Islet of Langerhans (tissue), 1 donor: Measurements from ENCODE around the gene PURA.
"Not testable (repeated sequence)": the region's sequence is repeated elsewhere in the genome, so short reads cannot be mapped to it uniquely, and the experiment has no call there.

Experiments
- FAIRE-seq: peaks from one replicate; lab custom pipeline; 2011; peaks lifted over from hg19 to GRCh38; lab: Jason Lieb, UNC

Gene PURA

DNA sequence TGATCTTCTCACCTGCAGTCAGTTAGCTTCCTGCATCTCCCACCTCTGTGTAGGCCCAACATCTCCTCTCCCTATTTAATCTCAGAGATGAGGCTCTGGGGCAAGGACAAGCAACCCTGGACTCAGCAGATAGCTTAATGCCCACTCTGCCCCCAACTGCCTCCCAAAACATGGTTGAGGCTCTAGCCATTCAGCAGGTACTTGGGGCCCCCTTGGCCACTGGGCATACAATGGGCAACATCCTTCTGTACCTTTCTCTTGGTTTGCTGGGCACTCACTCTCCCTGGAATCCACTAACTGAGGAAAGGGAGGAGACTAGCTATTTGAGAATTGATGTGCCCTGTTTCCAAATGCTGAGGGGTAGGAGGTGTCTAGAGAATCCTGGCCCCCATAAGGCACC lies 21.2 kb downstream of the PURA start:
- FAIRE-seq, result no peak

GRCh38 chr5:140136624-140137023 lies 22.7 kb downstream of the PURA start:
- FAIRE-seq, result no peak

DNA sequence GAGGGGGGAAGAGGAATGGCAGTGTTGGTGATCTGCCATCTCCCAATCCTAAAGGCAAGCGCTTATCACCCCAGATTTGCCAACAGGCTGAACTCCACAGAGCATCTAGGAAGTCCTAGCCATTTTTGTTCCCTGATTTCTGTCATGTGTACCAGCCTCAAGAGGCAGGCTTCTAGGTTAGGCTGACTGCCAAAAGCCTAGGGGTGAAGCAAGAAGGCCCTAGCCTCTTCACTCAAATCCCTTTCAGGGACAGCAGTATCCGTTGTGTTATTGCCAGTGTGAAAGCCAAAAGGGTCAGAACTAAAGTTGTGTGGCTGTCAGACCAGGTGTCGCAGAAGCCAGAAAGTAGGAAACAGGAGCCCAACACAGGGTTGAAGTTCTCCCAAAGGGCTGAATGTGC lies 26.5 kb downstream of the PURA start:
- FAIRE-seq, result no peak

DNA sequence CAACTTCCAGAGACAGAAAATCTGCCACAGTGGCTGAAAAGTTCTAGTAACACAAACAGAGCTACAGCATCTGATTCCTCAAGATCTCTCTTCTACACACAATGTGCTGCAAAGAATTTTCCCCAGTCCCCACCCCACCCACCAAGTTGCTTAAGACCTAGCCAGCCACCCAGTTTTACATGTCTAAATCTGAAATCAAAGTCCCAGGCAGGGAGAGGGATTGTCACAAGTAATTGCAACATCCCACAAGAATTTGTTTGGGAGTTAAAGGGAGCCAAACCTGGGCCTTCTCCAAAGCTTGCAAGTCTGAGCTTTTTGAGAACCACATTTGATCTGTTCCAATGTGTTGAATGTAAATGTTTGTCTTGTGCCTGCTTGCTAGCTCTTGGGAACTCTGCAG lies 27.3 kb downstream of the PURA start:
- no peak for FAIRE-seq

DNA sequence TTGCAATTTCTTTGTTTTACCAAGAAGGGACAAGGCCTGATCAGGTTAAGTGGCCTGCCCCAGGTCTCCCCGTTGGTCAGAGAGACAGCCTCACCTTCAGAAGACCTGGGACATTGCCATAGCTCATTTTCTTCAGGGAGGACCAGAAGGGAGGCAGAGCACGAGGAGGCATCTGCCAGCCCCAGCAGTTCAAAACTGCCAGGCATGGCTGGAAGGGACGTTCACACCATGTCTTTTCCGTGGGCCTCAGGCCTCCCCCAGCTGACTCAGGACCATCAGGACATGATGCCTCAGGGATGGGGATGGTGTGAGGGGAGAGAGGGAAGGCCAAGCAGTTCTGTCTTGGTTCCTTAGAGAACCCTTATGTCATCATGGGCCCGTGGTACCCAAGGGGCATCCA lies 28.3 kb downstream of the PURA start:
- FAIRE-seq, result no peak

- FAIRE-seq, result no peak
Observed at GRCh38 chr5:140142856-140143255, 28.9 kb downstream of the PURA start.

DNA sequence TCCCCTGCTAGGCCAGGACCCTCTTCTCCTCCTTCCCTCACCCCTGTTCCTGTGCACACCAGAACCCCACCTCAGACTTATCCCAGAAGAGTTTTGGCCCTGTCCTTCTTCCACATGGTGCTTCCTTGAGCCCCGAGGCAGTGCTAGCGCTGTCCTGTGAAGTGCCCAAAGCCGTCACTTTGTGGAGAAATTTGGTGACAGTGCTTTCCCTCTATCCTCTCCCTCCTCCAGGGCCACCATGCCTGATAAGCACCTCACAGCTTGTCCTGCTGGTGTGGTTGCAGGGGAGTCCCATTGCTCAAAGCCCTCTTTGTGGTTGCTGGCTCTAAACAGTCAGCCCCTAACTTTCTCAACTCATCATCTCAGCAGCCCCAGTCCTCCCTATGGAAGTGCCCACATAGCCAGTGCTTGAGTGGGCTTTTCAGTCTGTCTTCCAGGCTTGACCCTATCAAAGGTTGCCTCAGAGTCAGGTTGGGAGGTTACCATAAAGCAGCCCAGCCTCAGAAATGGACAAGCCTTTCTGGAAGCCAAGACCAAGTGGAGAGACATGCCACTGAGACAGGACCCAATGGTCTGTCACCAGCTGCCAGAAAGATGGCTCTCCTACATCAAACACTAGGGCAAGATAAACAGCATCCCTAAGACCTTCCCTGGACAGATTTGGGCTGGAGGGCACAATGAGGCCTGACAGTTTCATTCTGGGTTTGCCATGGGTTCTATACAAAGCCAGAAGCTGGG lies 29.8 kb downstream of the PURA start:
- FAIRE-seq, result no peak

DNA sequence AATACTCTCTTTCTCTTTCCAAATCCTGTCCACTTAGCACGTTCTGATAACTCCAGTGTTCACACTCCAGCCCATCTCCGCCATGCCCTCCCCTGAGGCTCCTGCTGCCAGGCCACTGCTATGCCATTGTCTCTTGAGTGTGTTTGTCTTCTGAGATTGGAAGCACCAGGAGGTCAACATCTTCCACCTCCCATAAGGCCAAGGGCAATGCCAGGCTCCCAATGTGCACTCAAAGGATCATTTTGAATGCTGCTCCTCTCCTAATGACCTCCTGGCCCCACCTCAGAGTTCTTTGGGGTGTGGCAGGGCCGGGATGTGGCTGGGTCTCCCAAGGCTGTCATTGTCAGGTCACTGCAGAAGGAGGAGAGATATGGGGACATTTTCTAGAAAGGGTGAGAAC lies 31.3 kb downstream of the PURA start:
- no peak for FAIRE-seq

DNA sequence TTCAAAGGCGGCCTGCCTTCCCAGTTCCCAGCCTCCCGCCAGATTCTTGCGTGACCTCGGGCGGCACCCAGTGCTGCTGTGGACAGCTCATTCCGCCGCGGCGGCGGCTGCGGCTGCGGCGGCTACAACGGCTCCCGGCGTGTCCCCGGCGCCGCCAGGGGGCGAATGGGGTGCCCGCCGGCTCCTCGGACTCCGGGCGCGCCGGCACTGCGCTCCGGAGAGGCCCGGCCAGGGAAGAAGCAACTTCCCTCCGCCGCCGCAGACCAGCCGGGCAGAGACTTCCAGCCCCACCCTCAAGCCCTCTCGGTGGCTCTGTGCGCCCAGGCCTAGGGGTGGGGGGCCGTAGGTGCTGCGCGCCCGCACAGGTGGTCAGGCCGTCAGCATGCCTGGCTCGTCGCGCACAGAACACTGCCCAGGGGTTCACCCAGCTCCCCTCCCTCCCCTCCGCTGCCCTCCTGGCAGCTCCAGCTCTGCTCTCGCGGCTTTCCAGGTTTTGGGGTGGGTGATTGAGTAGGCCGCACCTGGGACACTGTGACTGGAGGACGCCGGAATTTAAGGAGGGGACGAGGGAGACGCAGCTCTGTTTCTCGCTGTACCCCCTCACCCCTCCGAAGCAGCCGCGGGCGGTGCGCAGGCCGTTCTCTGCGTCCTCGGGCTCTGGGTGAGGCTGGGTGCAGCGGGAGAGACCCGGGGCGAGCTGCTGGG lies 32.1 kb downstream of the PURA start:
- no peak for FAIRE-seq

GRCh38 chr5:140146523-140146842 lies 32.6 kb downstream of the PURA start:
- FAIRE-seq, result no peak

- no peak for FAIRE-seq
Observed at GRCh38 chr5:140147460-140147859, 33.6 kb downstream of the PURA start.

- no peak for FAIRE-seq
Observed at GRCh38 chr5:140148508-140148907, 34.6 kb downstream of the PURA start.

DNA sequence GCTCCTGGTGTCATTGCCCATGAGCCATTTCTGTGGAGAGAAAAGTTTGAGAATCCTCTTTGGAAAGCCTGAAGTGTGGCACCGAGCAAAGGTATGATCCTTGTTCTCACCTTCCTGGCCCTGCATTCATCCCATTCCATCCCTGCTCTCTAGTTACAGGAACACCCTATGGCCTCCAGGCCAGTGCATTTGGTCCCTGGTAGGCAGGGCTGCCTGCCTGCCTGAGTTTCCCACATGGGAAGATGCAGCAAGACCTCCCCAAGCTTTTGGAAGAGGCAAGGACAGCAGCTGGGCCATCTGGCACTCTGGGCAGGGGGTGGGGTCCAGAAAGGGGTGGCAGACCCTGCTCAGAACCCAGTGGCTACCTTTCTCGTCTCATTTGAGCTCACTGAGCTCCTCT lies 36.3 kb downstream of the PURA start:
- no peak for FAIRE-seq

GRCh38 chr5:140151144-140152021 lies 37.5 kb downstream of the PURA start:
- no peak for FAIRE-seq

DNA sequence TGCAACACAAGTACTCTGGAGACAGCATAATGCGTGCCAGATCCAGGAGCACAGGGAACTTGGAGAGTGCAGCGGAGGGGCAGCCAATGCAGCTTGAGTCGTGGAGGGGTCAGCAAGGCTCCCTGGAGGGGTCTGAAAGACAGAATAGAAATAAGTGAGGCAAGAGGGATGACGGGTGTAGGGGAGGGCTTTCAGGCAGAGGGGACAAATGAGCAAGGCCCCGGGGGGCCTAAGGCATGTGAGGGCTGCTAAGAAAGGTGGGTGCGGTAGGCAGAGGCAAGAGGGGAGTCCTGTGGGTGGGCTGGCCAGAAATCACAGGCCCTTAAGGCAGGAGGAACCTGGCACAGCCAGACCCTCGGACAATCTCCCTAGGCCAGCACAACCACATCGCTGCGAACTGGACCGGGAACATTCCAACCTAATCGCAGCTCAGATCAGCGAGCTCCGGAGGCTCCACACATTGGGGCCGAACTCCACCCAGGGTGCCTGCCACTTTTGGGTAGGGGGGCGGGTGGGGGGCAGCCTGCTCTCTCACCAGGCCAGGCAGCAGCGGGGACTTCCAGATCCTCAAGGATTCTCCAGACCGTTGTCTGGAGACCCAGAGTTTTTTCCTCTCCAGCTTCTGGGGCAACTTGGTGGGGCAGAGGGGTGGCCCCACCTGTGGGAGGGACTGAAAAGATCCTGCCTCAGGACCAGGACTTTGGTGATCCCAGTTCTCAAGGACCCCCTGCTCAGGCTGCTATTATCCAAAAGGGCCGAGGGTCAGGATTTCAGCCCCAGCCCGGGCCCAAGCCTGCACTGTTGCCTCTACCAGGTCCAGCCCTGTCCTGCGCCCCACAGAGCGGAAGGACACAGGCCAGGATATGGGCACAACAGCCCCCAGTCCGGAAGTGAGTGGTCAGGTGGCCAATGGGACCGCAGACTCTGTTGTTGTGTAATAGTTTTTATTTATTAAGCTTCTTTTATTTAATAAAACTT lies 38.4 kb downstream of the PURA start:
- FAIRE-seq, result no peak

GRCh38 chr5:140153255-140153654 lies 39.3 kb downstream of the PURA start:
- FAIRE-seq, result no peak

DNA sequence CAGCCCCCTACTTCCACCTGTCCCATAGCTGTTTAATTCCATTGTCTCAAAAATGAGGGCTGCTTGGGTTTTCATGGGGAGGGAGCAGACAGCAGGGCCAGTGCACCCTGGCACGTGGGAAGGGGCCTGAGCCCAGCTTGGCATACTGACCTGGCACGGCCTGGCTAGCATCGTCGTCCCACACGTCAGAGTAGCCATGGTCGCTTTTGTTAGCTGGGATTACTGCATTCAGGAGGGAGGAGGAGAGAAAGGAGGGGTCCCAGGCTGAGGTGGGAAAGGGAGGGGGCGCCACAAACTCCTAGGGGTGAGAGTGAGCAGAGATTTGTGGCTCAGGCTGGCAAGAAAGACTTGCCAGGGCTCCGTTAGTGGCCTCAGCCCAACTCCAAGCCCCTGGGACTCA lies 40.0 kb downstream of the PURA start:
- FAIRE-seq, result no peak

- FAIRE-seq, result not testable (repeated sequence)
Observed at GRCh38 chr5:140154710-140155381, 40.9 kb downstream of the PURA start.

DNA sequence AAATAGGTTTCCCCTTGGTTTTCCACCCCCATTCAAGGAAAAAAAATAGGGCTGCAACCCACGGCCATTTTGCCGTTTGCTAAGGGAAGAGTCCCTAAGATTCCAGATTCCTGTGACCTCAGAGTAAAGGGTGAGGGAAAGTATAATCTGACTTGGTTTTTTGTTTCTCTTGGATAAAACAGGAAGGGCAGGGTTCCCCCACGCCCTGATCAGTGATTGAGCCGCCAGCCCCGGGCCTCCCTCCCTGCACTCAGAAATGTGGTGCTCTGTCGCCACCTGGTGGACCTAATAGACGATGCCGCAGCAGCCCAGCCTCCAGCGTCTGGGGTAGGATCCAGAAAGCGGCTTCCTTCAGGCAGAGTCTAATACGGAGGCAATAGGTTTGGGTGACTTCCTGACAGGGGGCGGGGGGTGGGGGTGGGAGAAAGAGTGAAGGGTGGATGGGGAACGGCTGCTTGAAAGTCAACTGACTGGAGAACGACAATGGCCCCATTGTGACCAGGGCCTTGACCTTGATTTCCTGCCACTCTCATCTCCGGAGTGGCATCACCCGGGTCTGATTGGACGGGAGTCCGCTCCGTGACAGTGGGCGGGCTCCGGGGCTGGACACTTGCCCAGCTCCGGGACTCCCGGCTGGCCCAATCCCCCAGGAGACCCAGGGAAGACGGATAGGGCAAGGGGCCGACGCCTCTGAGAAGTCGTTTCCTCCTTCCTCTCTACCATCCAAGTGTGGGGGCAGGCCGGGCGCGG lies 43.3 kb downstream of the PURA start:
- peak; percentile 49 for FAIRE-seq

- FAIRE-seq, result no peak
Observed at GRCh38 chr5:140159014-140159927, 45.4 kb downstream of the PURA start.
